HG02981 (cell line): ENCODE data around the gene CCM2.
"Not testable (repeated sequence)": the region's sequence is repeated elsewhere in the genome, so short reads cannot be mapped to it uniquely, and the experiment has no call there.

Experiments
- ATAC-seq: cut with Tn5 transposase; IDR thresholded peaks from one replicate; pipeline ENCODE4 v1.9.1; 2021; ENCODE audit warnings: mild to moderate bottlenecking, moderate library complexity; ENCODE audit not compliant: unreplicated experiment

Gene CCM2

DNA sequence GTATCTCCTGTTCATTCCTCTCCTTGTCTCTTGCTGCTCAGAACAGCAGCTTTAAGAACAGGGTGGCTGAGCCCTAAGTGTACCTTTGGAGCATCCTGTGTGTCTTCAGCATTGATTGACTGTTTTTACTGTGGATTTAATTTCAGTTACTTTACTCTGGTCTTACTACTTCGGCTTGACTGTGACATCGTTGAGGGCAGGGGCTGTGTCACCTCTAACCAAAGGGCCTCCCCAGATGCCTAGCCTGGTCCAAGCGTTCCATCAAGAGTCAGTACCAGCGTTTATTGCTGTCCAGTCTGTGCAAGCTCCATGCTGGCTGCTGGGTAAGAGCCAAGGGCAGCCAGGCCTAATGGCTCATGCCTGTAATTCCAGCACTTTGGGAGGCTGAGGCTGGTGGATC lies 32.4 kb downstream of the CCM2 start:
- ATAC-seq = no peak

DNA sequence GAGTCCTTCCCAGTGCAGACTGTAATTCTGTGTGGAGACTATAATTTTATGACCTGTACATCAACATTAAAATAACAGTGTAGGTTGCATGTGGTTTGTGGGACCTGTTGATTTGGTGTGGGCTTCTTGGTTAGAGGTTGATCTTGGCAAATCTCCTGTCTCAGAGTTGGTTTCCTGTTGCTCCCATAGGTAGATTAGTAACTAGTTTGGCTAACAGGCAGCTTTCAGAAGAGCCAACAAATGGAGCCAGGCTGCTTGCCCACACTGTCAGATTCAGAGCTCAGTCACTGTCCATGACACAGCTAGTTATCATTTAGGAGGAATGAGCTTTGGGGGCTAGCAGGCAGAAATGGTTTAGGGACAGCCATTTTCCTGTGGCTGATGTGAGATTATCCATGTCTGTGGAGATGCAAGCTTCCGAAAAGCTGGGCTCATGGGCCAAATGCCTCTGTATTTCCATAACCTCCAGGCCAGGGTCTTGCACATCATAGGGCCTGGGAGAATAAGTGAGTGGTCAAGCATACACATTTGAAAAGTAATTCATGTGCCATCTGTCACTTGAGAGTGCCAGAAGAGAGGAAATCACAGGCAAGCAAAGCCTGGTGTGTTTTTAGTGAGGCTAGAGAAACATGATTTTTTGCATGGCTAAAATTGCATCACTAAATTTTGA lies 33.4 kb downstream of the CCM2 start:
- no peak for ATAC-seq

DNA sequence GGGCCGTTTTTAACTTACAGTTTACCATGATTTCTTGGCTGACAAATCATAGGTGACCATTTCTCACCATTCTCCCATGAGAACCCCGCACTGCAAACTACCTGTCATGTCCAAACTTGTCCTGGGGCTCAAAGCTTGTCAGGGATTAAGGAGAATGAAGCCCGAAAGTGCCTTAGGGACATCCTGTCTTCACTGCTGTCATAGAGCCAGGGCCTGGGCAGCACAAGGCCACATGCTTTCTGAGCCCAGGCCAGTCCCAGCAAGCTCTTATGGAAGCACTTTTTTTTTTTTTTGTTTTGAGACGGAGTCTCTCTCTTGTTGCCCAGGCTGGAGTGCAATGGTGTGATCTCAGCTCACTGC lies 33.9 kb downstream of the CCM2 start:
- no peak for ATAC-seq

DNA sequence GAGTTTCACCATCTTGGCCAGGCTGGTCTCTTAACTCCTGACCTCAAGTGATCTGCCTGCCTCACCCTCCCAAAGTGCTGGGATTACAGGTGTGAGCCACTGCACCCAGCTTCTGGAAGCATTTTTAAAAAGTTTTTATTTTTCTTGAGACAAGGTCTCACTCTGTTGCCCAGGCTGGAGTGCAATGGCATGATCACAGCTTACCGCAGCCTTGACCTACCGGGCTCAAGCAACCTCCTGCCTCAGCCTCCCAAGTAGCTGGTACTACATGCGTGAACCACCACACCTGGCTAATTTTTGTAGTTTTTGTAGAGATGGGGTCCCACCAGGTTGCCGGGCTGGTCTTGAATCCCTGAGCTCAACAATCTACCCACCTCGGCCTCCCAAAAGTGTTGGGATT lies 34.7 kb downstream of the CCM2 start:
- ATAC-seq = not testable (repeated sequence)

DNA sequence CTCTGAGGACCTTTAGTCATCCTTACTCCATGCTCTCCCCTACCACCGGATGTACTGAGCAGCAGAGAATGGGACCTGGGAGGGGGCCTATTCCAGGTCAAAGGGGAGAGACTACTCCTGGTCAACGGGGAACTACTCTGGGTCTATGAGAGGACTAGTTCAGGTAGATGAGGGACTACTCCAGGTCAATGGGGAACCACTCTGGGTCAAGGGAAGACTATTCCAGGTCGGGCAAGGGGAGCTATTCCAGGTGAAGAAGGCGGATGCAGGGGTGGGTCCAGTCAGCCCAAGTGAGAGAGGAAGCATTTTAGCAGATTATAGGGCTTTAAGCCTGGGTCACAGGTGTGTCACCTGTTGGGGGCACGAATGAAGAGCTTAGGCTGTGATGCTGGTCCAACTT lies 35.4 kb downstream of the CCM2 start:
- no peak for ATAC-seq

DNA sequence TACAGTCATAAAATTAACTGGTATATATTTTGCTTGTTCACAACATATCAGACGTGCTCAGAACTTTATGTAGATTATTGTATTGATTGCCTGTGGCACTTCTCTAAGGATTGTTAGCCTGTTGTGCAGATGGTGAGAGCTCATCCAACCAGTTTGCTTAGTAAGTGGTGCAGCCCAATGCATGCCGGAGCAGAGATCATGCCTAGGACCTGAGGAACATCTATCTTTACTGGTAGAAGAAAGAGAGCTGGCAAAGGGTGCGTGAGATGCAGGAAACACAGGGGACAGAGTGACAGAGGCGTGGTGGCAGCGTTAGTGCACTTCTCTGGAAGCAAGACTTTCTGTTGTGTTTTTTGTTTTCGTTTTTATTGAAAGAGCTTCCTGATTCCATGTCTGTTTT lies 35.9 kb downstream of the CCM2 start:
- ATAC-seq = no peak

DNA sequence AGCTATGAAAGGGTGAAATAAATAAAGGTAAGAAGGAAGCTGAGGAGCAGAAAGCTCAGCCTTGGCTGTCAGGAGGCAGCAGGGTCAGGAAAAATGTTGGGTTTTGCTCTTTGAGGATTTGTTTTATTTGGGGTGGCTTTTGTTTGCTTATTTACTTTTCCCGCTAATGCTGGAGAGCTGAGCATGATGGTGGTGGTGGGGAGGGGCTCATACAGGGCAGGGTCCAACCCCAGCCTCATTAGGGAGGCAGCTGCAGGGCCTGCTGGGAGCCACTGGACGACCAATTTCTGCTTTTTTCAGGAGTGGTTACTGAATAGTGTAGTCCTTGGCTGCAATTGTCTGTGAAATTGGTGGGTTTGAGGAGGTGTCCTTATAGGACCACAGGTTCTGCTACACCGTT lies 36.3 kb downstream of the CCM2 start:
- ATAC-seq = no peak

DNA sequence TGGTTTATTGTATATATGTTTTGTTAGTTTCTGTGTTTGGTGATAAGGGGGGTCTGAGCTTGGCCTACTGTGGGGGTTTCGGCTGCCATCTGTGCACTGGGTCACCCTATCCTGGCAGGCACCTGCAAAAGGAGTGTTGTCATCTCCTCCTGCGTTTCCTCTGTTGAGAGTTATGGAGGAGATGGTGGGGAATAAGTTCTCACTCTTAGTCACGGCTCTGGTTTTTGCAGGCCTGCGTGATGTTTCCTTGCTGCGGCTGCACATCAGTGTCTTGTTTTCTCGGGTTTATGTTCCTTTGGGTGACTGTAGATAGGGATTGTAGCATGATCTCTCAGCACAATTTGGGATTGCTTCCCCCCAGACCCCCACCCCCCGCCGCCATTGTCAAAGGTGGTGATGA lies 36.8 kb downstream of the CCM2 start:
- ATAC-seq = no peak

DNA sequence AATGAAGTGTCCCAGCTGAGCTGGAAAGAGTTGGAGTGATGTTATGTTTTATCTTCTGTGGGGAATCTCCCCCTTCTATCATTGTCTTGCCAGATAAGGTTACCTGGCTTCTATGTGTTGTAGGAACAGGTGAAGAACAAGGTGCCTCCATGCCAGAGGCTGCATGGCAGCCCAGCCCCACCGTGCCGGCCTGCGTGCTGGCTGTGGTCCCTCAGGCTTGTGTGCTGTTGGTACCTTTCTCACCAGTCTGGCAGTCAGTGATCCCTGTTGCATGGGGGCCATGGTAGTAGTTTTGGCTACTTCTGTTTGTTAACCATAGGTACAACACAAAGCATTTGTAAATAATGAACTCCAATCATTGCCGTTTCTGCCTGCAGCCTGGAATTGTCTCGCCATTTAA lies 37.9 kb downstream of the CCM2 start:
- ATAC-seq = no peak

DNA sequence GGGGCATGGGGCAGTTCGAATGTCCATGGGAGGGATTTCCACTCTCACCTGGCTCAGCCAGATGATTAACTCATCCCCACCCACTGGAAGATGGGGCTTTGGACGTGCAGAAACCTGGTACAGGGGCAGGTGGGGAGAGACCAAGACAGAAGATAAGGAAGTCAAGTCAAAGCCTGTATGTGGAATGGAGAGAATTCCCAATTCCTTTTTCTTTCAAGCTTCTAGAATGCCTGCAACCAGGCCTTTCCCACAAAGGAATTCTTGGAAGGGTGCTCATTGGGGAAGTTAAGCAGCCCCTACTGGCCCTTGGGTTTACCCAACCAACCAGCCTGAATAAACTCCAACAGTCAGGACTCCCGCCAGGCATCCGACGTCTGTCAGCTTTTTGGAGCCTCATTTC lies 39.1 kb downstream of the CCM2 start:
- ATAC-seq = no peak

DNA sequence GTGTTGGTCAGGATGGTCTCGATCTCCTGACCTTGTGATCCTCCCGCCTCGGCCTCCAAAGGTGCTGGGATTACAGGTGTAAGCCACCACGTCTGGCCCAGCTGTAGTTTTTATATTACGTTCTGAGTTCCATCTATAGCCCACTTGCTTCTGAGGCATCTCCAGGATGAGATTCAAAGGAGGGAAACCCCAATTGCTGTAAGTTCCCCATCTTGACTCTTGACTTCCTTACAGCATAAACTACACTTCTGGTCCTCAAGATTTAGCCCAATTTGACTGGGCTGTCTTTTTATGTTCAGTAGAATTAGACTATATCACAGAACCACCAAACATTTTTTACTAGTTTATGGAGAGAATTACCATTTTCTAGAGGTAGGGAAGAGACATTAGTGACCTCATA lies 44.3 kb downstream of the CCM2 start:
- no peak for ATAC-seq

DNA sequence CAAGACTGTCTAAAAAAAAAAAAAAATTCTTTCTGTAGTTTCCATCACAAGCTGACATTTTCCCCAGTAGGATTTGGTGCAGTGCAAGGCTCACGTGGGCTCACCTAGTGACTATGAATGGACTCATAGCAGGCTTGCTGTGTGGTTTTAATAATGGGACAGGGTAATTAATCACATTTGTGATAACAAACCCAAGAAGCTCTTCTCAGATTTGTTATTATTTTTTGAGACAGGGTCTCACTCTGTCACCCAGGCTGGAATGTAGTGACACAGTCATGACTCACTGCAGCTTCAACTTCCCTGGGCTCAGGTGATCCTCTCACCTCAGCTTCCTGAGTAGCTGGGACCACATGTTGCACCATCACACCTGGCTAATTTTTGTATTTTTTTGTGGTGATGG lies 48.7 kb downstream of the CCM2 start:
- ATAC-seq = no peak

DNA sequence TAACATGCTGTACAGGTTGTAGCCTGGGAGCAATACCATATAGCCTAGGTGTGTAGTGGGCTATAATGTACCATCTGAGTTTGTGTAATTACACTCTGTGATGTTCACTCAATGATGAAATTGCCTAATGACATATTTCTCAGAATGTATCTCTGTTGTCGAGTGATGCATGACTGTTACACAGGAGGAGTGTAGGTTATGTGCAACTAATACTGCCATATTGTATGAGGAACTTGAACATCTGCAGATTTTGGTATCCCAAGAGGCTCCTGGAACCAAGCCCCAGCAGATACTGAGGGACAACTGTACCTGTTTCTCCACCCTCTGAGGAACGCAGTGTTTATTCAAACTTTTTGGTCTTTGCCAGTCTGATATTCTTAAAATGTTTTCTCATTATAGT lies 50.2 kb downstream of the CCM2 start:
- ATAC-seq = no peak

DNA sequence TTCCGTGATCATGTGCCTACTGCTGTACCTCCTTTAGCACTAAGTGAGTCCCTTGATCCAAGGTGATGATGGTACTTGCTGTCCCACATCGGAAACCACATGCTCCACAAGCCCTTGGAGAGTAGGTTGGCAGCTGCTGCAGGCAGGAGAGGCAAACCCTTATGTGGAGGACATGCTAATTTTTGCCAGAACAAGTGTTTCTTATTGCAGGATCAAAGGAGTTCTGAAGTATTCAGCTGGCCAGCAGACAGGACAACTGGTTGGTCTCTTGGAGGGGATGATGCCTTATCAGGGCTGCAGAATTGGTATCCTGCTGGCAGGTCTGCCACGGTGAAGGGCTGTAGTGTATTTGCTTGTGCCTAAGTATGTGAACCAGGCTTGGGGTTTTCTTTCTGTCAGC lies 52.0 kb downstream of the CCM2 start:
- ATAC-seq = no peak

DNA sequence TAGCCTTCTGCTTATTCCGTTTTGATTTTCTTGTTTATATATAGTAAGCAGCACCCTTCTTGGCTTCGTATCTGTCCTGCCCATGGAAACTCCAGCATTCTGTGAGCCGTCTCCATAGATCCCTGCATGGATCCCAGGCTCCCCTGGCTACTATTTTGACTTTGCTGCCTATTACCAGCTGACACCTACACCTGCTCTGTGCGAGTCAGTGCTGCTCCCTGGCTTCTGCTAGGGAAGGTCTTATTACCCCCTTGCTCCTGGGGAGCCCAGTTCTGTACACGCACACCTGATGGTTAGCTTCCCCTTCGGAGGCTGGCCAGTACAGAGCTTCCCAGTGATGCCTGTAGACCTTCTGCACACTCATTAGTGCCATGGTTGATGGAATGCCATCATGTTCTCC lies 53.4 kb downstream of the CCM2 start:
- ATAC-seq = no peak

DNA sequence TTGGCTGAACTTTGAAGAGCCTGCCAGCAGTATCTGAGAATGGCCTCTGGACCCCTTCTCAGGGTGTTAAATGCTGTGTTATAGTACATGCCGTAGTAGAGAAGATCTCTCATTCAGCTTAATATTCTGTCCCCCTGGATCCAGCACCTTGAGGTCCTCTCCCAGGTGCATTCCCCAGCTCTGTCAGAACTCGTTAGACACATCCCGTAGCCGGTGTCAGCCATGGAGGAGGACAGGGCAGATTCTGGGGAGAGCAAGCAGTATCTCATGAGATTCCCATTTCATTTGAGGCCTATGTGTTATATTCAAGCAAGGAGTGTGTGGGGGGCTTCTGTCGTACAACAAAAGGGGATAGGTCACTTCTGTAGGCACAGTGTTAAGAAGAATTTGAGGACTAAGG lies 53.9 kb downstream of the CCM2 start:
- ATAC-seq = no peak

DNA sequence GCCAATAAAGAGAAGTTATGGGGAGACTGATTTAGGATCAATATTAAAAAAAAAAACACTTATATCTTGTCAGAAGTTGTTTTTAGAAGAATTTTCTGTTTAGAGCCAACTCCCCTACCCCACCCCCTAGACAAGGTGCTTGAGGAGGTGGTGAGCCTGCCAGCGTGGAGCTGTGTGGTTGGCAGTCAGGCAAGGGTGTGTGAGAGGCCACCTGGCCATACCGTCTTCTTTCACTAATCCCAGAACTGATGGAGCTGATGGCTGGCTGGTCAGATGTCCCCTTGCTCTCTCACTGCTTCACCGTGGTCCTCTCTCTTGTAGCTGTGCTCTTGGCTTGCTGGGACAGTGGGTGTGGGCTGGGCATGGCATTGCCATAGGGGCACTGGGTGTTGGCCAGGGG lies 54.4 kb downstream of the CCM2 start:
- ATAC-seq = no peak

DNA sequence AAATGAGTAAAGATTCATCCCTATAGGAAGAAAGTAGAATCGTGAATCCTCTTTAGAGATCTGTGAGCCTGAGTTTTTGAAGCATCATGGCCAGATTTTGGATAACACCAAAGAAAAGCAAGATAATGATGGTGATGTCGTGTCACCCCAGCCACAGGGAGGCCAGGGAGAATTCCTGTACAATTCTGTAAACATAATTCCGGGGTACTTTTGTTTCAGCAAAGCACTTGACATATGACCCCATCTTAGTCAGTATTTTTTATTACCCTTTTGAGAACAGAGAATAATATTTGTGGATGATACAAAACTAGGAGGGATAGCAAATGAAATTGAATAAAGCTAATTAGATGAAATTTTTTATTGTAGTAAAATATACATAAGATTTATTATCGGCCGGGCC lies 55.0 kb downstream of the CCM2 start:
- no peak for ATAC-seq

DNA sequence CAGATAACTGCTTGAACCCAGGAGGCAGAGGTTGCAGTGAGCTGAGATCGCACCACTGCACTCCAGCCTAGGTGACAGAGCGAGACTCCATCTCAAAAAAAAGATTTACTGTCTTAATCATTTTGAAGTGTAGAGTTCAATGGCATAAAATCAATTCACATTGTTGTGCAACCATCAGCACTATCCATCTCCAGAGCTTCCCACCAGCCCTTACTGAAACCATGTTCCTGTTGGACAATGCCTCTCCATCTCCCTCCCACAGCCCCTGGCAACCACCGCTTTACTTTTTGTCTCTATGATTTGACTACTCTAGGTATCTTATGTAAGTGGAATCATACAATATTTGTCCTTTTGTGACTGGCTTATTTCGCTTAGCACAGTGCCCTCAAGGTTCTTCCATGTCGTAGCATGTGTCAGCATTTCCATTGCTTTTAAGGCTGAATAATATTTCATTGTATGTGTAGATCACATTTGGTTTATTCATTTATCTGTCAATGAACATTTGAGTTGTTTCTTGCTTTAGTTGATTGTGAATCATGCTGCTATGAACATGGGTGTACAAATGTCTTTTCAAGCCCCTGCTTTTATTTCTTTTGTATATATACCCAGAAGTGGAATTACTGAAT lies 55.7 kb downstream of the CCM2 start:
- ATAC-seq = no peak

DNA sequence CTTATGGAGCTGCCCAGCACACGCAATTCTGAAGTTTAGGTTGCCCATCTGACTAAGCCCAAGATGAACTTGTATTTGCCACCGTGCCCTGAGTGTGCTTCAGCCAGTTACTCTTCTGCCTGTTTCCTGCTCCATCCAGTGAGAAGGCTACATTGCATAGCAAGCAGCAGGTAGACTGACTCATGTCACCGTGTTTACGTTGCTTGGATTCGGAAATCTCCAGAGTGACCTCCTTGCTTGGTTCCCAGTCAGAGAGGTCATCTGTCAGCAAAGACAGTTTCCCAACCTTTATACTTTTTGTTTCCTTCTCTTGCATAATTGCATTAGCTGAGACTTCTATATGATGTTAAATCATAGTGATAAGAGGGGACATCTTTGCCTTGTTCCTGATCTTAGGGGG lies 57.9 kb downstream of the CCM2 start:
- no peak for ATAC-seq

DNA sequence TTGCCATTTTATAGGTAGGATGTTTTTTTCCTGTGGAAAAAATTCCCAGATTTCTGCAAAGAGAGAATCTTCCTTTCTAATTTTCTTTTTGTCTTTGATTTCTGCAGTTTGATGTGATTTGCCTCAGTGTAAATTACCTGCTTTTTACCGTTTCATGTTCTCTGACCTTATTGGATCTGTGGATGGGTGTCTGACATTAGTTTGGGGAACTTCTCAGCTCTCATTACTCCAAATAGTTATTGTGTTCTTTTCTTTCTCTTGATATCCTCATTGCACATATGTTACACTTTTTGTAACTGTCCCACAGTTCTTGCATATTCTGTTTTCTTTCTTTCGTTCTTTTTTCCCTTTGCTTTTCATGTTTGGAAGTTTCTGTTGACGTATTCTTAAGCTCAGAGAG lies 60.3 kb downstream of the CCM2 start:
- no peak for ATAC-seq

DNA sequence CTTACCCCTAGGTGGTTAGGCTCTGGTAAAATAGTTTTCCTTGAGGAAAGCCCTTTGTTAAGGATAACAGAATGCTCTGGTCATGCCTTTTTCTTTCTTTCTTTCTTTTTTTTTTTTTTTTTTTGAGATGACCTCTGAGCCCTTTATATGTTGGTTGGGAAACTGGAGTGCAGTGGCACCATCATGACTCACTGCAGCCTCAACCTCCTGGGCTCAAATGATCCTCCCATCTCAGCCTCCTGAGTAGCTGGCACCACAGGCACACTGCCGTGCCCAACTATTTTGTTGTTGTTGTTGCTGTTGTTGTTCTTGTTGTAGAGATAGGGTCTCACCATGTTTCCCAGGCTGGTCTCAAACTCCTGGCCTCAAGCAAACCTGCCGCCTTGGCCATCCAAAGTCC lies 61.4 kb downstream of the CCM2 start:
- ATAC-seq = no peak

DNA sequence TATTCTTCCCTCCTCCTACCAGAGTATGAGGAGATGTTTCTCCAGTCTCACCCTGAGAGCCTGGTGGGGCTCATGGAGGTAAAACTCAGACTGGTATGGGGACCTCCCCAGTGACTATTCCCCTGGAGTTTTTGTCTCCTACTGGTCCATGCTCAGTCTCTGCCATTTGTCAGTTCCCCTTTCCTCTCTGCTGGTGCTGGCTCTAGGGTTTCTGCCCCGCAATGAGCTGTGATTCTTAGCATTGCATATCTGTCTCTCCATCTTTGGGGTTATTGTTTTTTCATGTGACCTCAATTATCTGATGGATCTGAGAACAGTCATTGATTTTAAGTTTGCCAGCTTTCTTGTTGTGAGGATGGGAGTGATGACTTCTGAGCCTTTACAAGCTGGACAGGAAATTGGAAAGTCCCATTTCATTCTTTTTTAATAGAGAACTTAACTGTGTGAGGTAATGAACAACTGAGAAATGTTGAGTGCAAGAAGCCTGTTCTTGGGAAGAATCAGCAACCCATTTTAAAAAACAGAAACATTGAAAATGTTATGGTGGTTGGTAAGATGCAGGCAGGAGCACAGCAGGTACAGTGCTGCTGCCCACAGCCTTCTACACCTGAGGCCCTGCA lies 61.9 kb downstream of the CCM2 start:
- ATAC-seq = no peak
